RWPE1 (cell line): Measurements from ENCODE around the gene CFAP74.

ENCODE experiments used
- CTCF ChIA-PET: fragments of 350-600 bp; sonication (Branson Sonifier 250); formaldehyde crosslinking; extraction: SDS; loops from one replicate; lab custom pipeline; 2021; lab: Yijun Ruan, JAX
- POLR2A ChIA-PET: fragments of 400-600 bp; formaldehyde crosslinking; extraction: SDS; loops from one replicate; lab custom pipeline; 2020; ENCODE audit warnings: antibody characterized with exemption; ENCODE audit not compliant: low non-redundant PET; lab: Yijun Ruan, JAX
- DNase-seq: peaks from one replicate; pipeline ENCODE4 v3.0.0; 2012; ENCODE audit warnings: low spot score
- H3K27ac ChIP-seq: fragments of 450-650 bp; 2 replicates; pipeline ENCODE4 v1.5.1; 2017
- TF ChIP-seq, protein P1 (sequence below): fragments of 450-650 bp; conservative IDR thresholded peaks from 2 replicates; pipeline ENCODE4 v1.5.1; 2017; ENCODE audit warnings: low read depth, mild to moderate bottlenecking

Gene CFAP74

DNA sequence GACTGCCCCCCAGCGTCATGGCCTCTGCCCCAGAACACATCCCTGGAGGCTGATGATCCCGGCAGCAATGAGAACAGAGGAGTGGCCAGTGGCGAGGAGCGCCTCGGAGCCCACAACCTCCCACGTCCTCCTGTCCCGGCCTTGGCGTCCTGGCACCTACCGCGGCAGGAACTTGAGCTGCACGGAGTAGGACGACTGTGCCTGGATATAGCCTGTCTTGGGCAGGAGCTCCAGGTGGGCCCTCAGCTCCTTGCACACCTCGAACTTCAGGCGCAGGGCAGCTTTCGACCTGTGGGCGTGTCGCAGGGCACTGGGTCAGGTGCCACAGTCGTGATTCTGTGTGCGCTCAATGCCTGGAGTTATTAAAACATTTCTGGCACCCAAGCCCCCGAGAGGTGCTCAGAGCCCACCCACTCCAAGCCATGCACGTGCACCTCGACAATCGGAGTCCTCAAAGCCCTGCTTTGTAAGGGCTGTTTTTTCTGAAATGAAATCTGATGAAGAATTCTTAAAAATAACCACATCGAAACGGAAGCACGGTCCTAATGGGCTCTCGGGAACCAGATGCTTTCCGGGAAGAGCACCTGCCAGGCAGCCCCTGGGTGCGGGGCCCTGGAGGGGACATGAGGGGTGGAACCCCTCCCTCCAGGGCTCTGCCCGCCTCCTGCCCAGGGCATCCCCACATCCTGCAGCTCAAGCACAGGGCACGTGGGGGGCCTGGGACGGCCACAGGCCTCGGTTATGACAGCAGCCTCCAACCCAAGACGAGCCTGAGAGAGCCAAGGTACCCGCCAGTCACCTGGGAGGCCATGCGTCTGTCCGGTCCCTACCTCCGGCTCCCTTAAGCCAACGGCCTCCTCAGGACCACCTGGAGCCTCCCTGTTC is 61.5 kb downstream of the CFAP74 start:
- ChIA-PET POLR2A (interaction anchor here (0.5 kb wide), 1 partner anchor 1000 kb away, joined by 3 read pairs; no protein-coding TSS in a partner anchor), CTCF (interaction anchor here (0.6 to 4.2 kb wide), 4 partner anchors 37 to 232 kb away, joined by 4 to 27 read pairs (median 6); no protein-coding TSS in a partner anchor)
- no peak overlapping the region for H3K27ac ChIP-seq
- TF ChIP-seq, protein P1, sequence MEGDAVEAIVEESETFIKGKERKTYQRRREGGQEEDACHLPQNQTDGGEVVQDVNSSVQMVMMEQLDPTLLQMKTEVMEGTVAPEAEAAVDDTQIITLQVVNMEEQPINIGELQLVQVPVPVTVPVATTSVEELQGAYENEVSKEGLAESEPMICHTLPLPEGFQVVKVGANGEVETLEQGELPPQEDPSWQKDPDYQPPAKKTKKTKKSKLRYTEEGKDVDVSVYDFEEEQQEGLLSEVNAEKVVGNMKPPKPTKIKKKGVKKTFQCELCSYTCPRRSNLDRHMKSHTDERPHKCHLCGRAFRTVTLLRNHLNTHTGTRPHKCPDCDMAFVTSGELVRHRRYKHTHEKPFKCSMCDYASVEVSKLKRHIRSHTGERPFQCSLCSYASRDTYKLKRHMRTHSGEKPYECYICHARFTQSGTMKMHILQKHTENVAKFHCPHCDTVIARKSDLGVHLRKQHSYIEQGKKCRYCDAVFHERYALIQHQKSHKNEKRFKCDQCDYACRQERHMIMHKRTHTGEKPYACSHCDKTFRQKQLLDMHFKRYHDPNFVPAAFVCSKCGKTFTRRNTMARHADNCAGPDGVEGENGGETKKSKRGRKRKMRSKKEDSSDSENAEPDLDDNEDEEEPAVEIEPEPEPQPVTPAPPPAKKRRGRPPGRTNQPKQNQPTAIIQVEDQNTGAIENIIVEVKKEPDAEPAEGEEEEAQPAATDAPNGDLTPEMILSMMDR: no peak
- no peak for DNase-seq

DNA sequence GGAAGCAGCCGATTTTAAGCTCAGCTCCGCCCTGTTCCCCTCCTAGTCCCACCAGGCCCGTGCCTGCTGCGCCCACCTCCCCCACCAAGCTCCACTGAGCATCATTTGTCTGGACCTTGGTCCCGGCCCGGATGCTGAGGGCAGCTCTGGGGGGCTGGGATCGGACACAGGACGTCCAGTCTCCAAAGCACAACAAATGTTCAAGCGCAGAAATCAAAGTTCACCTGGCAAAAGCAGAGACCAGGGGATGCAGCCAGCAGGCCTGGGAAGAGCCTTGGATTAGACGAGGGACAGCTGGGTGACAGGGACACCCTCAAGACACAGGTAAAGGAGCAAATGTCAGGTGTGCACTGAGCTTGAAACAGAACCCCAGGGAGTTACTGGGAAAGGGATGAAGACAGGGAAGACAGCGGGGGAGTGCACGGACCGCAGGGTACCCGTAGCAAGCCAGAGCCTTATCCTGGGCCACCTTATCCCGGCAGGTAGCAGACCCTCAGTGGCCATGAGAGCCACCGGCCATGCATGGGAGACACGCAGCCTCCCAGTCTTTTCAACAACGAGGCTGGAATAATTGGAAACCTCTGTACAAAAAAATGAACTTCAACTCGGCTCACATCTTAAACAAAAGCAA is 62.3 kb downstream of the CFAP74 start:
- CTCF ChIA-PET: interaction anchor here (1.2 kb wide), 1 partner anchor 103 kb away, joined by 6 read pairs; no protein-coding TSS in a partner anchor
- POLR2A ChIA-PET: no interaction called here
- TF ChIP-seq, protein P1: no peak
- H3K27ac ChIP-seq: no peak overlapping the region
- DNase-seq: no peak

DNA sequence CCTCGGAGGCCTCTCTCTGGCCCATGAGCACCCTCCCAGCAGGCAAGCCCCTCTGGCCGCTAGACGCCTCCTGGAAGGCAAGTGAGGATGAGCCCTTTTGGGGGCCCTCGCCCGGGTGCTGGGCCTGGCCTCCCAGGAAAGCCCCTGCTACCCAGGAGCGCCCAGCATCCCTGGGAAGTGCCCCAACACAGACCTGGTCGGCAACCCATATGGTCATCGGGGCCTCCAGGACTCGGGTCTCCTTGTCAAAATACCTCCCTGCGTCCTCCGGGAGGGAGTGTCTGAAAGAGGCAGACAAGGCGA is 63.5 kb downstream of the CFAP74 start:
- ChIA-PET POLR2A (no interaction called here), CTCF (no interaction called here)
- no peak for DNase-seq
- no peak overlapping the region for H3K27ac ChIP-seq
- TF ChIP-seq, protein P1: no peak

DNA sequence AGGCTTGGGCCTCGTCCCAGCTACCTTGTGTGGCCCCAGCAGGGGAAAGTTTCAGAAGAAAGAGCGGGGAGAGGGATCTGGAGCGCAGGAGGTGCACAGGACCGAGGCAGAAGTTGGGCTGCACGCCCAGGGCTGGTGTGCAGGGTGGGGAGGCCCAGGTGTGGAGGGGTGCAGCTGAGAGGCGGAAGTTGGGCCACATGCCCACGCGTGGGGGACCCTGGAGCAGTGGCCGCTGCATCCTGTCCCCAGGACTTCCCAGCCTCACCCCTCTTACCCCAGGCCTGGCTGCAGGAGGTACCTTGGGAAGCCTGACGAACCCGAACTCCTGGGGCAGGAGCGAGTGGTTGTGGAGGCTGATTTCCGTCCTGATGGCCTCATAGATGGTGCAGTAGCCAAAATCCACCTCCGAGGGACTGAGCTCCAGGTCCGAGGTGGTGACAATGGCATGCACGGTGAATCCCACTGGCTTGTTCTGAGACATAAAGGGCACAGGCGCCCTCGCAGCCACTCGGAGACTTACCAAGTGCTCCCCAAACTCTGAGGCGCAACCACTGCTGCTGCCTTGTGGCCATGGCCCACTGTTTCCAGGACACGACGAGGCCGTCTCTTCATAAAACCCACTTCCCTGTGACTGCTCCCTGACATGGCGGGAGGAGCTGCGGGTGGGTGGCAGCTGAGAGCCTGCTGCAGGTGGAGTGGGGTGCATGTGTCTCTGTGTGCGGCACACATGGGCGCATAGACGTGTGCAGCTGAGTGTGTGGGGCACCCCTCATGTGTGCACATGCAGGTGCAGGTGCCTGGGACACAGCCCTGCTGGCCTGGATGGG is 64.1 kb downstream of the CFAP74 start:
- POLR2A ChIA-PET: no interaction called here
- DNase-seq: no peak
- H3K27ac ChIP-seq: no peak overlapping the region
- CTCF ChIA-PET: interaction anchor here (0.9 kb wide), 1 partner anchor 105 kb away, joined by 4 read pairs; no protein-coding TSS in a partner anchor
- TF ChIP-seq, protein P1: no peak

DNA sequence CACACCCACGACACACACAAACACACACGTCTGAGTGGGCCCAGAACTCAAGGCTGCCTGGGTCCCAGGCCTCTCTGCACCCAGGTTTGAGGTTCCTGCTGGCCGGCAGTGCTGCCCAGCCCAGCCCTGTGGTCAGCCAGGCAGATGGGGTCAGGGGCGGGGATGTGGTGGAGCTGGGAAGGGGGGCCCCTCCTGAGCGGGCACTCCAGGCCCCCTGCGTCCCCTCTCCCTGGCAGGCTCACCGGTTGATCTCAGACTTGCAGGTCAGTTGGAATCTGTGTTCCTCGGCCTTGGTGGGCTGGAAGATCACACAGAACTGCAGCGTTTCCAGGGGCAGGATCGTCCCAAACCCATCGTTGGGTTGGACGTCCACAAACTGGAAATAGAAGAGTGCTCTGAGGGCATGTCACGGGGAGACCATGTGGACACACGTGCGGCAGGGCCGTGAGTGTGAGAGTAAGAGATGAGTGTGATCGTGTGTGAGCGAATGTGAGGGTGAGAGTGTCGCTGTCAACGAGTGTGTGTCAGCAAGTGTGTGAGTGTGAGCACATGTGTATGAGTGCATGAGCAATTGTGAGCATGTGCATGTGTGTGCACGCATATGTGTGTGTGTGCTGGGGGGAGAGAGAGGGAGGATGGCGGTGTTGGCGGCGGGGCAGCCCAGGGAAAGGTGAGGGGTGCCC is 64.8 kb downstream of the CFAP74 start:
- CTCF ChIA-PET: interaction anchor here (0.9 kb wide), 1 partner anchor 106 kb away, joined by 4 read pairs; no protein-coding TSS in a partner anchor
- TF ChIP-seq, protein P1: no peak
- H3K27ac ChIP-seq: no peak overlapping the region
- POLR2A ChIA-PET: no interaction called here
- DNase-seq: no peak
